ENCODE data around the gene BOLA2B. TPM values are rescaled to one million over a fixed set of nuclear protein-coding genes. Genes with fewer than 3 reads are reported as not detected.

BOLA2B gene
- total and polyA plus RNA-seq, 12 donors: 38.2 to 226 (median 58.9) TPM

DNA sequence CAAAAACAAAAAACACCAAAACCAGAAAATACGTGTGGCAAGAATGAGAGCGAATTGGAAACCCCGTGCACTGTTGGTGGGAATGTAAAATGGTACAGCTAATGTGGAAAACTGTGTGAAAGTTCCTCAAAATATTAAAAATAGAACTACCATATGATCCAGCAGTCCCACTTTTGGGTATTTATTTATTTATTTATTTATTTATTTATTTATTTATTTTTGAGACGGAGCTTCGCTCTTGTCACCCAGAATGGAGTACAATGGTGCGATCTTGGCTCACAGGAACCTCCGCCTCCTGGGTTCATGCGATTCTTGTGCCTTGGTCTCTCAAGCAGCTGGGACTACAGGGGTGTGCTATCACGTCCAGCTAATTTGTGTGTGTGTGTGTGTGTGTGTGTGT, 40.9 kb downstream of the BOLA2B start:
- TF ChIP-seq, protein P1, sequence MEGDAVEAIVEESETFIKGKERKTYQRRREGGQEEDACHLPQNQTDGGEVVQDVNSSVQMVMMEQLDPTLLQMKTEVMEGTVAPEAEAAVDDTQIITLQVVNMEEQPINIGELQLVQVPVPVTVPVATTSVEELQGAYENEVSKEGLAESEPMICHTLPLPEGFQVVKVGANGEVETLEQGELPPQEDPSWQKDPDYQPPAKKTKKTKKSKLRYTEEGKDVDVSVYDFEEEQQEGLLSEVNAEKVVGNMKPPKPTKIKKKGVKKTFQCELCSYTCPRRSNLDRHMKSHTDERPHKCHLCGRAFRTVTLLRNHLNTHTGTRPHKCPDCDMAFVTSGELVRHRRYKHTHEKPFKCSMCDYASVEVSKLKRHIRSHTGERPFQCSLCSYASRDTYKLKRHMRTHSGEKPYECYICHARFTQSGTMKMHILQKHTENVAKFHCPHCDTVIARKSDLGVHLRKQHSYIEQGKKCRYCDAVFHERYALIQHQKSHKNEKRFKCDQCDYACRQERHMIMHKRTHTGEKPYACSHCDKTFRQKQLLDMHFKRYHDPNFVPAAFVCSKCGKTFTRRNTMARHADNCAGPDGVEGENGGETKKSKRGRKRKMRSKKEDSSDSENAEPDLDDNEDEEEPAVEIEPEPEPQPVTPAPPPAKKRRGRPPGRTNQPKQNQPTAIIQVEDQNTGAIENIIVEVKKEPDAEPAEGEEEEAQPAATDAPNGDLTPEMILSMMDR (IDR thresholded peaks at IDR 0.05): no peak
- Histone ChIP-seq H3K36me3 (no peaks in the 10 kb centered on the region), H3K27me3 (no peaks in the 10 kb centered on the region), H3K27ac (no peak overlapping the region), H3K9me3 (peaks cover 0 to 19% (median 4%) of the 10 kb centered on the region in 11 donors), H3K4me1 (peaks cover 0 to 13% (median 0%) of the 10 kb centered on the region in 9 donors), H3K4me3 (no peak overlapping the region)
- 95 to 96% methylated on average over 9 of the region's 9 CpGs for WGBS, 2 donors
- intact Hi-C loops (cut with DNase I): no loop called here
- ATAC-seq: no peak
- DNase-seq: no peak

DNA sequence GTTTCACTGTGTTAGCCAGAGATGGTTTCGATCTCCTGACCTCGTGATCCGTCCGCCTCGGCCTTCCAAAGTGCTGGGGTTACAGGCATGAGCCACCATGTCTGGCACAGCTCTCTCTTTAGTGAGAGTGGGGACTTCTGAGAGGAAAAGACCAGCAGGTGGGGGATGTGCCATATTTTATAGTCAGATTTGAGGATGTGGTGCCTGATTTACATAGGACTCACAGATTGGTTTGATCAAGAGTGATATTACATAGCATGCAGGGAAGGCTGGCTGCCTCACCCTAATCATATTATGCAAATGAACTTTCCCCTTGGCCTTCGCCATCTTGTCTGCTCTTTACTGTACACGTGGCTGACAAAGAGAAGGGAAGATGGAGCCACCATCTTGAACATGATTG, 42.4 kb downstream of the BOLA2B start:
- no peak for ATAC-seq
- no peak for DNase-seq
- TF ChIP-seq, protein P1 (IDR thresholded peaks at IDR 0.05): no peak
- Histone ChIP-seq H3K9me3 (peaks cover 0 to 19% (median 4%) of the 10 kb centered on the region in 11 donors), H3K4me3 (no peak overlapping the region), H3K27me3 (no peaks in the 10 kb centered on the region), H3K27ac (no peak overlapping the region), H3K36me3 (no peaks in the 10 kb centered on the region), H3K4me1 (peaks cover 0 to 13% (median 0%) of the 10 kb centered on the region in 9 donors)
- 88 to 92% methylated on average over 7 of the region's 7 CpGs for WGBS, 2 donors
- intact Hi-C loops (cut with DNase I): no loop called here

- no peak for DNase-seq
- 86 to 88% methylated on average over 5 of the region's 5 CpGs for WGBS, 2 donors
- intact Hi-C loops (cut with DNase I): no loop called here
Measured at GRCh38 chr16:30149250-30149930, 44.1 kb downstream of the BOLA2B start.

GRCh38 chr16:30147843-30148510, 45.5 kb downstream of the BOLA2B start:
- H3K27ac ChIP-seq: no peak overlapping the region
- H3K27me3 ChIP-seq: no peaks in the 10 kb centered on the region
- intact Hi-C loops (cut with DNase I): no loop called here
- DNase-seq (no peak), ATAC-seq (no peak)
- H3K9me3 ChIP-seq: peaks cover 0 to 19% (median 4%) of the 10 kb centered on the region in 11 donors
- H3K4me1 ChIP-seq: peaks cover 0 to 17% (median 0%) of the 10 kb centered on the region in 9 donors
- H3K4me3 ChIP-seq: no peak overlapping the region
- H3K36me3 ChIP-seq: no peaks in the 10 kb centered on the region
- TF ChIP-seq, protein P1 (IDR thresholded peaks at IDR 0.05): no peak
- WGBS, 2 donors: 90% methylated on average over 3 of the region's 3 CpGs

More at GRCh38 chr16:30149250-30149930, 44.1 kb downstream of the BOLA2B start:
- Histone ChIP-seq H3K27ac (peak overlapping the region in 1 of 10 donors; percentile 71), H3K27me3 (no peaks in the 10 kb centered on the region), H3K4me1 (peaks cover 0 to 13% (median 0%) of the 10 kb centered on the region in 9 donors), H3K36me3 (no peaks in the 10 kb centered on the region), H3K9me3 (peaks cover 0 to 19% (median 4%) of the 10 kb centered on the region in 11 donors), H3K4me3 (no peak overlapping the region)
- ATAC-seq: peak in 1 of 8 donors; percentile 35
- TF ChIP-seq, protein P1 (IDR thresholded peaks at IDR 0.05): no peak
